Activated naive CD8-positive, alpha-beta T cell treated with anti-CD3 and anti-CD28 coated beads, Interleukin-2, amount 50 U/mL, for 16 hours (primary cell): Measurements from ENCODE around the gene TMEM18.

ENCODE experiments used
- DNase-seq: peaks from one replicate; pipeline ENCODE4 v3.0.0-alpha.2; 2020; ENCODE audit warnings: low read depth, low spot score

TMEM18 gene

DNA sequence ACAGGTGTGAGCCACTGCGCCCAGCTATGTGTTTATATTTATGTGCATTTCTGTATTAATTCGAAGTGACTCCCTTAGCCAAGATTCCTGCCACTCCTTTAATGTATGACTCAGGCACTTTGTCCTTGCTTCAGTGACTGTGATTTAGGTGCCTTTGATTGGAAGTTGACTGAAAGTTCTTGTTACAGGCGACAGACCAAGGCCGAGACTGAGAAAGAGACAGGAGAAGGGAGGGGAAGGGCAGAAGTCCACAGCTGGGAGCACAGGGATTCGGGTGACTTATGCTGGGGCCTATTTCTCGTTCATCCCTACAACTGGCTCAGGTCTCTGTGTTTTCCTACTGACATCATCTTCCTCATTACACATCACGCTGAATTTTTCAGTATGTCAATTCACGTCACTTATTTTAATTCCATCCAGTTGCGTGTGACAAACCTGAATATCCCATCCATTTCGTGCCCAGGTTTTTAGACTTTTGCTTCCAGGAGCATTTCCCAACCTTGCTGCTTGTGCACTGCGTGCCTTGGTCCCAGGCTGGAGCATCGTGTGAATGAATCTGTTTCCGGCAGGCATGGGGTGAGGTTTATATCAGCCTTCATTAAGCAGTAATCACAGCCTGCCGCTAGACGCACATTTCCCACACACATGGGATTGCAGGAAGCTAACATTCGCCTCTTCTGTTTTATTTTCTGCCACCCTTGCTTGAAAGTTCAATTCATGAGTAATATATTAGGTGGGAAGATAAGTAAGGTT, 42.4 kb downstream of the TMEM18 start:
- no peak for DNase-seq

DNA sequence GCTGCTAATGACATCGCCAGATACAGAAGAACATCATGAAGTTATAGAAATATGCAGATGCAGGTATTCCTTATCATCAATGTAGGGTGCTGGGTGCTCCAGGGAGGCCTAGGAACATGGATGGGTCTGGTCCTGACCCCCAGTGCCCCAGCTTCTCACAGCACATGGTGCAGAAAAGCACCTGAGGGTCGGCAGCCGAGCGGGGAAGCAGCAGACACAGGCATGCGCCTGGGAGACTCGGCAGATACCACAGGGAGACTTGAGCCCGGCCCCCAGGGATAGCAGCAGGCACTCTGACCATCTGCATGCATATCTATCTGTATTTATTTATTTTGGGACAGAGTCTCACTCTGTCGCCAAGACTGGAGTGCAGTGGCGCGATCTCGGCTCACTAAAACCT, 43.2 kb downstream of the TMEM18 start:
- DNase-seq = no peak

DNA sequence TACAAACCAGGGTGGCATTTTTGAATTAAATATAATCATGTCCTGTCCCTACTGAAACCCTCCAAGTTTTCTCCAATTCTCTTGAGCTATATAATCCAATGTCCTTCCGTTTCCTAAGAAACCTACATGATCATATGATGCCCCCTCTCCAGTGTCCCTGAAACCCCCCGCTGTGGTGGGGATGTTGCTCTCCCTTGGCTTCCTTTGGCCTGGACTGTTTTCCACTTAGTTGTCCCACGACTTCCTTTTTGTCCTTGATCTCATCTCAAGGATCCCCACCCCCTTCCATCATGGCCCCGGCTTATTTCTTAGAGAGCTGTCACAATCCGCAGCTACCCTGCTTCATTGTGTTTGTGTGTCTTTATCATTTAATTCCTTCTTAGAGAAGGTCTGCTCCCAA, 43.8 kb downstream of the TMEM18 start:
- DNase-seq = no peak

DNA sequence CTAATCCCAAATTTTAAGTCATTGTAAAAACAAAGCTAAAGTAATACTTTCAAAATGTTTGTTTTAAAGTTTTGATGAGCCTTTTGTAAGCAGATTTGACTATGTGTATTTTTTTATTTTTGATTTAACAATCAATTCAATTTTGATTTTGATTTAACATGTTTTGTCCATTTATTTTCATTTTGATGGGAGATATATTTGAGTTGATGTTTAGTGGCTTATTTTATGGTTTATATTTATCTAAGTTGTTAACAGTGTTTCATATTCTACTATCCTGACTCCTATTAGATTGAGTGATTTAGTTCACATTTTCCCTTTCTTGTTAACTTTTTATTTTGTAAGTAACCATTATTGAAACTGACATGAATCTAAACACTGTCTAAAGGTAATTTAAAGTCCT, 44.7 kb downstream of the TMEM18 start:
- DNase-seq = no peak

DNA sequence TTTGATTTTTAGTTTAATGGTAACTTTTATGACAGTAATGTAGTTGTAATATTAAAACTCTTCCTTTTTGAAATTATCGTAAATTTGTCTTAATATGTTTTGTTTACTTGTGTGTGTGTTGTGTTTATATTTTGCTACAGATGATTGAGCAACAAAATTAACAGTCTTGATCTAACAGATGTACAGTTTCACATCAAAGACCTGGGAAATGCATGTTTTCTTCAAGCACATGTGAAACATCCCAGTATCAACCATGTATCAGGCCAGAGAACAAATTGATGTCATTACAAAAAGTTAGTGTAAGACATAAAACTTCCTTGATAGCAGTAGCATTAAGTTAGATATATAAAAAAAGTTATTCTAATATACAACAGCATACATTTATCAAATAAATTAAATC, 45.5 kb downstream of the TMEM18 start:
- DNase-seq = no peak

DNA sequence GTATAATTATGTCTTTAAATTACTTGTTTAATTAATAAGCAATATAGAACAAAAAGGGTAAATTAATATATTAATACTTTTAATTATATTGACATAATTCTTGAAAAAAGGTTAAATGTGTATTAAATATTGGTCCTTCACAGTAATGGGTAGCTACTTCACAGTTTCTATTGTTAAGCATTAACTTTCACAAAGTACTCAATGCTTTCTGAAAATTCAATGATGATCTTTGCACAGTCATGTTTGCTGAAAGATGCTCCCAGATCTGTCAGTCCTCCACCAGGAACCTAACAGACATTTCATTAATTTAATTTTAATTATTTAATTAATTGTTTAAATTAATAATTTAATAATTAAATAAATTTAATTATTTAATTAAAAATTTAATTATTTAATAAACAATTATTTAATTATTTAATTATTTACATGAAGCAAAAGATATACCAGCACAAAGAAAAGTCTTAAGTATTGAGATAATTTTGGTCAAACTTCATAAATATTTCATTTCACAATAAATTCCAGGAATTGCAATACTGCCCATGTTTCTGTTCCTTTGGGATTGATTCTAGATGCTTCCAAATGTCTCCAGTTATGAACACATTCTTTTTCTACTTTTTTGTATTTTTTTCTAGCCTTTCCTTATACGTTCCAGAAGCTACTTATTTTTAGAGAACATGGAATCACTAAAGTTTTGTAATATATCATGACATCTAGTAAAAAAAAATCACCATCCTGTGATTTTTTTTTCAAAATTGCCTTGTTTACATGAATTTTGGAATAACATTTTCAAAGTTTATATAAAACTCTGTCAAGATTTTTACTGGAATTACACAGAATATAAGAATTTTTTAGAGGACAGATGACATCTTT, 46.5 kb downstream of the TMEM18 start:
- DNase-seq = no peak

DNA sequence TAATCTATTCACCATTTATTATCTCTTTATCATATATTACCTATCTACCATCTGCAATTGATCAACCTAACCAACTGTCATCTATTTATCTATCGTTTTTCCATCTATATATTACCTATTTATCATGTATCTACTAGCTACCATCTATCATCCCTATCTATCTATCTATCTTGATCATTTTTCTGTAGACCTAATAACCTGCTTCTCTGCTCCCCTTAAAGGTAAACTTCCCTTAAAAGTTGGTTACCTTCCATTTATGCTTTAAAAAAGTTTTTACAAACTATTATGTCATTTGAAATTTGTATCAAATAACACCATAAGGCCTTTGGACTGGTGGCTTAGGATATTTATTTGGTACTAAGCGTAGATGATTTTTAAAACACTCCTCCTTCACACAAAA, 47.2 kb downstream of the TMEM18 start:
- no peak for DNase-seq

DNA sequence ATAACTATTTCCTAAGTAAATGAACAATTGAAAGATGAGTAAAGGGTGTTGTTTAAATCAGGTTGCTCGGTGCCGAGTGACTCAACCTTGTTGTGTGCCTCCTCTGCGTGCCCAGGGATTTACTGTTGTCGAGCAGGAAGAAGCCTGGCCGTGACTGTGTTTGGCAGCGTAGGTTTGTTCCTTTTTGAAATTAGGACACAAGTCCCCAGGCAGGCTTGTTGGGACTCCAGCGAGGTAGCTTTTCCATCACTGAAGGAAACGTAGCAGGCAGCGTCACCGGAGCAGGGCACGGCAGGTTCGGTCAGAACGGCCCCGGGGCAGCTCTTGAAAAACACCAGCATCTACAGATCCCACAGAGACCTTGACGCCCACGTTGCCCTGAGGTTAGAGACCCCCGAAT, 48.6 kb downstream of the TMEM18 start:
- no peak for DNase-seq

DNA sequence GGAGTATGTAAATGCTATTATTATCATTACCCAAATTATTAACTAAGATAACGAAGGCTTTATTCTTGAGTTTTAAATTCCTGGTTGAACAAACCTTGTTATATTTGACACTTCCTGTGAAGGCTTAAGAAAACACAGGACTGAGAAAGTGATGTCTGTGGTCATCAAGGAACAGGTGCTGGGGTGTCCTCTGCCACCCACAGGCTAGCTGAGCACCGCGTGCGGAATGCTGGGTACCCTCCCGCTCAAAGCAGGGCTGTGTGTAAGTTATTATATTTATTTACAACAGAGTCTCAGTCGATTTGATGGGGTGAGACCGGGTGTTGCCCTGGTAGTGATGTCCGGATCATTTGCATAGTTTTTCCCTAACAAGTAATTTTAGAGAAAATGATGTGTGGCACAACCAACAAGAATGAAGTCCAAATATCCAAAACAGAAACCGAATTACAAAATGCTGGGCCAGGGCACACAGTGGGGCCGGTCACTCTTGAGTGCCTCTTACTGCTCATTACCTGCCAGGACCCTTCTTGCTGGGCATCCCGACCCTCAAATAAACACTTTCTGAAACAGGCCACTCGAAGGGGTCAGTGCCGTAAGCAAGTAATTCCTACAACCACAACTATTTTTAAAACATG, 49.2 kb downstream of the TMEM18 start:
- no peak for DNase-seq

DNA sequence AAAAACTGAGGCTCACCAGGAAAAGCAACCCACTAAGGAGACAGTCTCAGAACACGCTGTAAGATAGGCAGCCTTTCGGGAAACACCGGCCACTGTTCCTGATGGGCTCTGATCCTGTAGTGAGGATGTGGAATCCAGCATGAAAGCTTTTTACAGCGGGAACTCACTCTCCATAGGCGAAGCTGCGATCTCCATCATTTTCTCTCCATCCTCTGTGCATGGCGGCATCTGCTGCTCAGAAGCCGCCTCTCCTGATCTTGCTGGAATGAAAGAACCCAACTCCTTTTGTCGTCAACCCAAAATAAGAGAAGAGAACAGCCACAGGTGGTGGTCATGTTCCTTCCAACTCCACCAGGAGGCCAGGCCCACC, 49.9 kb downstream of the TMEM18 start:
- no peak for DNase-seq

DNA sequence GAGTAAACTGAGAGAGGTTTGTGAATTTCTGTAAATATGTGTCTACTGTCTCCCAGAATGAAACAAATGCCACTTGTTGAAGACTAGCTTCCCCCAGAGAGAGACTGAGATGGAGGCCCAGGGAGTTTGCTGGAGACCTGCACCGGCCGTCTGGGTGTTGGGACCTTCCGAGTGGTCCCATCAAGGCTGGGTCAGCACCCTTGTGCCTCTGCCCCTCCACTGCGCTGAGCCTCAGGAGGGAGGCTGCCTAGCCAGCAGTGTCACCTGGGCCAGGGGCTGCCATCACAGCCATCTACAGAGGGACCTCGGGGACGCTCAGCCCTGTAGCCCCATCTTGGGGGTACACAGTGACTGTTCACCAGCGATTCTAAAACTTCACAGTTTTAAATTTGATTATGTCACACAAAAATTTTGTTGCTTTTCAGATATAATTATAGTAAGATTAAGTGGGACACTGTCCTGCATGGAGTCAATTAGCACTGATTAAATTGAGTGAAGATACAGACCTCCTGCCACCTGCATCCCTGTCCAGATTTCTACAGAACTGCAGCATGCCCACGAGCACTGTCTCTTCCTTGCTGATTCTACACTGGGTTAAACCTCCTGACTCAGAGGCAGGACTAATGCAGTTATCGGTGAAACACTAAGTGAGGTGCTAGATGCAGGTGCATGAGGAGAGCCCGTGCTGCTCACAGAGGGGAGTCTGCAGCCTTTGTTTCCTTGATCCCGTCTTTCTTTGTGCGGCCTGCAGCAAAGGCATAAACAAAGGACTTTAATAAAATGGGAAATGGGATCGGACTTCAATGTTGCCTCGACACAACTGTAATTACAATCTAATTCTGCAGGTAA, 50.5 kb downstream of the TMEM18 start:
- no peak for DNase-seq

DNA sequence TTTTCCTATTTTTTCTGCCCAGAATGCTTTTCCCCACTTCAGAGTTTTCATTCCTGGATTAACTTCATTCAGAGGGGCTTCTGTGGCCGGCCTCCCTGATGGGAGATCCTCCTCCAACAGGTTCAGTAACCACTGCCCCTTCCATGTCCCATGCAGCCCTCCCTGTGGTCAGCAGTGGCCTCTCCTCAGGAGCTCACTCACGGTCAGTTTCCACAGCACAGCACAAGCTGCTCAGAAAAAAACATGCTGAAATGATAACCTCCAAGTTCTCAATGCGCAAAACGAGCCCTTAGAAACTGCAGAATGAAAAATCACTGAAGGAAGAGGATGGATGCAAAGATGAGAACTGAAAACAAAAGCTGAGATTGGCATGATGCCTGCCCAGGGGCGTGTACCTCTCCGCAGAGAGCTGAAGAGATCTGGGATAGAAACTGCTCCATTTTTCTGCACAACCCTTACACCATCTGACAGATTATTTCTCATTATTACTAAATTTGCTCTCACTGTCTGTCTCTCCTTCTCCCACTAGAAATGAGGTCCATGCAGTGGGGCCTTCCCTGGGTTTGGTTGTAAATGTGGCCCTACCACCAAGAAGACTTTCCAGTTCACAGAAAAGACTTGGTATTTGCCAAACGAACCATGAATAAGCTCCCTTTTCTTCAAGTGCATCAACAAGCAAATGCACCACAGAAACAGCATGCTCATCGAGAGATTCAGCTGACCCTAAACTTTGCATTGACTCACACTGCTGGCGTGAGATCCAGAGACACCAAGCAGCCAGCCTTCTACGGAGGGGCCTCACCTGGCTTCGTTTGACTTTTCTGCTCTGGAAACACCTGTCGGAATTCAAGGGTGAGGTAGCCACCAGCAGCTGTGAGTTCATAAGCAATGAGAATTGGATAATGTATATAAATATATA, 51.5 kb downstream of the TMEM18 start:
- no peak for DNase-seq

DNA sequence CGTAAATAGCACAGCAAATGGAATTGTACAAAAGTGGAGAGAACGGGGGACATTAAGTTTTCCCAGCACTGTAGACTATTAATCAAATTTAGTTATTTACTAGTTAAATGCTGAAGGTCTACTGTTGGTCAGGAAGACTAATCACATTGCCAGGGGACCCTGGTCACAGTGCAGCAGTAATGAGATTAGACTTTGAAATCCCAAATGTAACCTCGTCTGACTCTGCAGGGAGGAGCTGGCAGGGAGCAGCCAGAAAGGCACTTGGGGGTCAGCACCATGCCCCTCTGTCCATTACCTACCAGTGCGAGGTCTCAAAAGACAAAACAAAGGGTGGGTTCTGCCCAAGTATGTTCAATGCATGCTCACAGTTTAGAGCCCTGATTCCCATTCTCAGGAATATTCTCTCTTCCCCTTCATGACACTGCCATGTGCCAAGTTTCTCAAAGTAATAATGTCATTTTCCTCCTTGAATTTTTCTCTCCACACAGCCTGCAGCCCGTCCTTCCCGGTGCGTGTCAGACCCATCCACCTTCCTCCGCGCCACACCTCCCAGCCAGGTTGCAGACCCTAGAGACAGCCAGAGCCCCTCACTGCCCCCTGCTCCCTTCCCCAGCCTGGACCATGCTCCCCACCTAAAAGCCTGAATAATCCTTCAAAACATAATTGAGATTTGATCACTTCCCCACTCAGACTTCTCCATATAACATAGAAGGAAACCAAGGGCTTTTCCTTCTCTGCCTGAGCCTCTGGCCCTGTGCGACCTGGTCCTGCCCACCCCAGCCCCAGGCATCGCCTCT, 52.5 kb downstream of the TMEM18 start:
- DNase-seq = no peak

DNA sequence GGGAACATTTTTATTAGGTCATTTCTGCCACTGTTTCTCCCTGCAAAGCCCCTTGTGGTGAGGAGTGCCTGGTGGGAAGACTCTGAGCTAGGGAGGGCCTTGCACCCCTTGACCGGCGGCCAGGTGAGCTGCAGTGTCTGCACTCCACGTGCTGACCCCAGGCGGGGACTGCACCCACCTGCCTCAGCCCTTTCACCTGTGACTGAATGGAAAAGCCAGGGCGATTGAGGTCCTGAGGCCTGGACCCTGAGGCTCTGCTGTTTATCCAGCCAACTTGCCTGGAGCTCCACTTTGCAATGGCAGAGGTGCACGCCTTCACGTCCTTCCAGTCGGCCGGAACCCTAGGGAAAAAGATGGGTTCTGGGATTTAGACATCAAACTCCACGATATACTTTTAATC, 53.1 kb downstream of the TMEM18 start:
- no peak for DNase-seq

DNA sequence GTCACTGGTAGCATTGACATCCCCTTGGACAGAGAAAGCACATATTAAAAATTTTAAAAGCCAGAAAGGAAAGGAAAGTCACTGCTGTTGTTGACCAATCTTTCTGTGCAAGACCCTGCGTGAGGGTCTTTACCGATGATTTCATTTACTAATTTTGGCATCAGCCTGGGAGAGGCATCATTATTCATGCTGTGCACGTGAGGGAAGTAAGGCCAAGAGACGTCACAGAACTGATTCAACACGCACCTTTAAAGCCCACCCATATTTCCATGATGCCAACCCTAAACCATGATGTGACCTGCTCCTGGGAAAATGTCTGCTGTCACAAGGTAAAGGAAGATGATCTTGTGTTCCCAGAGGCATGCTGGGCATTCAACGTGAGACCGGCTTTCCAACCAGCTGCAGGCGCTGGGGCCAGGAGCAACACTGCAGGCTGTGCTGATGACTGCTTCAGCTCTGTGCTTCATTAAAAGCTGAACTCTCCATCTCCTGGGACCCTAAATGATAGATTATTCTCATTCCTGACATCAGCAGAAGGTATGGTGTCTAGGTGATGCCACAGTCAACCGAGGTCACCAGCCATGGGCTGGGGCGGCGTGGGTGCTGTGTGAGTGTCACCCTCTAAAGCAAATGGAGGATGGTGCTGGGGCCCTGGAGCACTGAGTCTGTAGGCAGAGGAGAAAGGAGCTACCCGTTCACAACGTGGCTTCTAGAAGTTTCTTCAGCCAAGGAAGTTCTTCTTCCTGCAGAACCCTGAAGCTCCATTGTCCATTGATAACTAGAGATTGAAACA, 53.9 kb downstream of the TMEM18 start:
- no peak for DNase-seq

DNA sequence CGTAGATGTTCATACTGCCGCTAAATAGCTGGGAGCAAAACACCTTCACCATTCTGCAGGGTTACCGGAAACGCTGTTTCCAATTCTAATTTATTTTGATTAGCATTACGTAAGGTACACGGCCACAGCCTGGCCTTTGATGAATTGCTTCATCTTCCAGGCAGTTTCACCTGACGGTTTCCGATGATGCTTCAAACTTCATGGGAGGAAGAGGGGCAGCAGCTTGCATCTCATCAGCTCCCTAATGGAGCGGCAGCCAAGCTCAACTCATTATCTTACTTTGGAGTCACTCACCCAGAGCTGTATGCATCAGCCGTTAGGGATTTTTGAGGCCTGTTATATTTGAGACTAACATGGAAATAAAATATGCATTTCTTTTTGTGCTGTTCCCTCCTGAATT, 54.8 kb downstream of the TMEM18 start:
- no peak for DNase-seq

DNA sequence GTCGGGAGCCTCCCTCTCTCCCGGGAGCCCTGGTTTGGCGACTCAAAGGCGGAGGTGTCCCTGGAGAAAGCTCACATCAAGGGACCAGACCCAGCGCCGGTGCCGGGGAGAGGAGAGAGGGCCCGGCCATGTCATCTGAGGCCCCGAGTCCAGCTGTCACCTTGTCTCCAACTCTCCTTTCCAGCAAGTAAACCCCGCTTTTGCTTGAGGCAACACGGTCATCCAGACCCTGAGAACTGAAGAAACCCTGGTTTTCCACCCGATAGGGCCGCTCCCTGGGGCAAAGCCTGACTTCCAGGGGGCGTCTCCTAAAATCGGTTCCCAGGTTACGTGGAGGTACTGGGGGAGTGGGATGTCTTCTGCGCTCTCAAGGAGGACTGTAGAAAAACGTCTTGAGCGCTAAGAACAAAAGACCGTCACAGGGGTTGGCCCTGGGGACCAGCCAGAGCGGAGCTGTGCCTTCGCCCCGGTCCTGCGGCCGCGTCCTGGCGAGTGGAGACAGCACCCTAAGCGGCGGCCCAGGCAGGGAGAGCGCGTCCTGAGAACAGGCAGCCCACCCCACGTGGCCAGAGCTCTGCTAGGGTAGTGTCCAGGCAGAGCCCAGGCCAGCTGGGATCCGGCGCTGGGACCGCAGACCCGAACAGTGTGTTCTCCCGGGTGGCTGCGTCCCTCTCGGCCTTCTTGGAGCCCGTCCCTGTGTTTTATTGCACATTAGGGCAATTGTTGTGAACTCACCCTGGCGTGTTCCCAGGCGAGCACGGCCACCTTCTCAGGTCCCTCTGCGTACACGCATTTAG, 55.7 kb downstream of the TMEM18 start:
- no peak for DNase-seq
